Upper lobe of left lung (tissue), 4 donors: ENCODE measurements around the gene BAIAP2L2.

Experiments
- CTCF ChIP-seq, 6 experiments: fragments of 450-650 bp in 4 of 6; fragments of 200-600 bp in 2 of 6; sonication (generic) in 2 of 6; IDR thresholded peaks; one replicate each; pipeline ENCODE4 v1.5.1; 2016 to 2019; ENCODE audit warnings: antibody characterized with exemption in 6 of 6
- POLR2A ChIP-seq, 4 donors: fragments of 450-650 bp; IDR thresholded peaks; one replicate each; pipeline ENCODE4 v1.5.1; 2016 to 2017; ENCODE audit warnings: antibody characterized with exemption in 4 of 4, mild to moderate bottlenecking in 2 of 4

- no peak for TF ChIP-seq CTCF (IDR thresholded peaks at IDR 0.05)
- no peak for TF ChIP-seq POLR2A (IDR thresholded peaks at IDR 0.05)
These were observed 27.6 kb upstream of the BAIAP2L2 start for GRCh38 chr22:38137876-38138687.
